GM23338 (cell line): Measurements from ENCODE around the gene GPR156. TPM values are rescaled to one million over a fixed set of nuclear protein-coding genes. Genes with fewer than 3 reads are reported as not detected.

ENCODE experiments used
- ATAC-seq: fragments of 200-7000 bp; cut with Tn5 transposase; 3 replicates; pipeline ENCODE4 v1.9.1; 2020
- DNase-seq: peaks from one replicate; pipeline ENCODE4 v3.0.0-alpha.2; 2015; ENCODE audit warnings: low spot score
- H2AFZ ChIP-seq: fragments of 200-600 bp; sonication (generic); 2 replicates; pipeline ENCODE4 v1.8.0; 2016; ENCODE audit warnings: antibody characterized with exemption, mild to moderate bottlenecking, moderate library complexity
- H3F3A ChIP-seq: fragments of 200-600 bp; sonication (generic); replicated peaks from 2 replicates; pipeline ENCODE4 v1.8.0; 2017; ENCODE audit warnings: antibody characterized with exemption, mixed run types, low read depth
- H3K27ac ChIP-seq: fragments of 200-600 bp; sonication (generic); 2 replicates; pipeline ENCODE4 v1.6.1; 2016; ENCODE audit warnings: low read depth
- H3K27me3 ChIP-seq: fragments of 200-600 bp; sonication (generic); 2 replicates; pipeline ENCODE4 v1.8.0; 2016; ENCODE audit warnings: mild to moderate bottlenecking, mixed run types, moderate library complexity; ENCODE audit not compliant: insufficient read depth
- H3K36me3 ChIP-seq: fragments of 200-600 bp; sonication (generic); 2 replicates; pipeline ENCODE4 v1.8.0; 2016; ENCODE audit warnings: mild to moderate bottlenecking; ENCODE audit not compliant: insufficient read depth
- H3K4me1 ChIP-seq: fragments of 200-600 bp; sonication (generic); 2 replicates; pipeline ENCODE4 v1.8.0; 2016; ENCODE audit warnings: mild to moderate bottlenecking, moderate library complexity; ENCODE audit not compliant: insufficient read depth
- H3K4me2 ChIP-seq: fragments of 200-600 bp; sonication (generic); 2 replicates; pipeline ENCODE4 v1.7.1; 2017; ENCODE audit warnings: mixed run types
- H3K4me3 ChIP-seq: fragments of 200-600 bp; sonication (generic); 2 replicates; pipeline ENCODE4 v1.6.1; 2016; ENCODE audit warnings: mixed run types
- H3K79me2 ChIP-seq: fragments of 200-600 bp; sonication (generic); replicated peaks from 2 replicates; pipeline ENCODE4 v1.8.0; 2017; ENCODE audit warnings: mild to moderate bottlenecking; ENCODE audit not compliant: insufficient read depth
- H3K9me2 ChIP-seq: fragments of 200-600 bp; sonication (generic); 2 replicates; pipeline ENCODE4 v1.8.0; 2017; ENCODE audit not compliant: insufficient read depth
- H4K20me1 ChIP-seq: fragments of 200-600 bp; sonication (generic); replicated peaks from 2 replicates; pipeline ENCODE4 v1.8.0; 2017; ENCODE audit warnings: mild to moderate bottlenecking; ENCODE audit not compliant: insufficient read depth
- H3K27ac Mint-ChIP-seq: 2 replicates; pipeline ENCODE4 v1.8.0; 2020; ENCODE audit warnings: inconsistent platforms, mild to moderate bottlenecking, moderate library complexity, mixed read lengths
- H3K27me3 Mint-ChIP-seq: 3 replicates; pipeline ENCODE4 v1.8.0; 2022; ENCODE audit warnings: low read depth, mild to moderate bottlenecking, moderate library complexity, mixed read lengths, inconsistent platforms; ENCODE audit not compliant: insufficient read depth, poor library complexity
- H3K36me3 Mint-ChIP-seq: 3 replicates; pipeline ENCODE4 v1.8.0; 2021; ENCODE audit warnings: low read depth, mild to moderate bottlenecking, inconsistent platforms, moderate library complexity, mixed read lengths
- H3K4me1 Mint-ChIP-seq: 3 replicates; pipeline ENCODE4 v1.8.0; 2020; ENCODE audit warnings: mild to moderate bottlenecking, inconsistent platforms, mixed read lengths
- H3K4me3 Mint-ChIP-seq: 3 replicates; pipeline ENCODE4 v1.8.0; 2021; ENCODE audit warnings: moderate library complexity, mild to moderate bottlenecking, inconsistent platforms, mixed read lengths
- H3K9me3 Mint-ChIP-seq: 3 replicates; pipeline ENCODE4 v1.8.0; 2020; ENCODE audit warnings: moderate library complexity, mild to moderate bottlenecking, inconsistent platforms, mixed read lengths
- ETS1 ChIP-seq: IDR thresholded peaks from 2 replicates; pipeline ENCODE4 v1.6.1; 2016; ENCODE audit warnings: antibody characterized with exemption
- EZH2 ChIP-seq: fragments of 200-600 bp; sonication (generic); IDR thresholded peaks from one replicate; pipeline ENCODE4 v1.8.0; 2017; ENCODE audit warnings: antibody characterized with exemption, mild to moderate bottlenecking, low read depth; ENCODE audit not compliant: unreplicated experiment
- EZH2phosphoT487 ChIP-seq: fragments of 200-600 bp; sonication (generic); IDR thresholded peaks from one replicate; pipeline ENCODE4 v1.8.1; 2018; ENCODE audit warnings: antibody characterized with exemption; ENCODE audit not compliant: unreplicated experiment
- POLR2AphosphoS5 ChIP-seq: IDR thresholded peaks from 2 replicates; pipeline ENCODE4 v1.6.1; 2016; ENCODE audit warnings: antibody characterized with exemption, low read depth
- STAT1 ChIP-seq: IDR thresholded peaks from one replicate; pipeline ENCODE4 v1.6.1; 2016; ENCODE audit warnings: antibody characterized with exemption; ENCODE audit not compliant: unreplicated experiment
- ZNF114 ChIP-seq: fragments of 250-450 bp; sonication (Bioruptor Pico); IDR thresholded peaks from 2 replicates; pipeline ENCODE4 v1.5.0; 2020; ENCODE audit warnings: mild to moderate bottlenecking, moderate library complexity
- ZNF331 ChIP-seq: fragments of 250-450 bp; sonication (Bioruptor Pico); IDR thresholded peaks from 2 replicates; pipeline ENCODE4 v1.5.0; 2020; ENCODE audit warnings: low read depth, mild to moderate bottlenecking, moderate library complexity
- polyA plus RNA-seq: library from polyadenylated mRNA; unstranded; fragments of >200 nt; fragmentation: Nextera tagmentation; extraction: Ambion mirVana; gene quantifications from 2 replicates; pipeline ENCODE4 v1.2.1, GENCODE V29; 2016
- total RNA-seq: library from RNA; depleted of rRNA; stranded (reverse); fragments of >200 nt; shearing (Covaris generic); gene quantifications from 2 replicates; pipeline ENCODE4 v1.2.3, GENCODE V29; 2014
- TF ChIP-seq, protein P1 (sequence below): fragments of 250-450 bp; sonication (Bioruptor Pico); IDR thresholded peaks from 2 replicates; pipeline ENCODE4 v1.5.0; 2020; ENCODE audit warnings: mild to moderate bottlenecking, moderate library complexity

GPR156 gene
- total and polyA plus RNA-seq, 2 experiments from 2014 or later, result 0.50 to 2.5 TPM

DNA sequence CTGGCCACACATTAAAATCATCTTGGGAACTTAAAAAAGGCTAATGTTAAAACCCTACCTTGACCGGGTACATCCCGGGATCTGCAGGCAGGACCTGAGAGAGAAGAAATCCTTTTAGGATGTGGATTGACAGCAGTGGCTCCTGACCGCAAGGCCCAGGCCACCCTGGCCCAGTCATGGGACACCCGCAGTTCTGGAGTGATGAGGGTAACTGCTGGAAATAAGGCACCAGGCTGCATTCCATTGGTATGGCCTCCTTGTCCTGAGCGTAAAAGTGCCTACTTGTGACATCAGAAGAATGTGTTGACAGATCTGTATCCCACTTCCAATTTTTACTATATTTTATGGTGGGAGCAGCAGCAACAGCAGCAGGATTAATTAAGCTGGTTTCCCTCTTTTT, 127.3 kb downstream of the GPR156 start (continued):
- TF ChIP-seq ZNF114 (CRISPR knock-in tag) (no peak), POLR2AphosphoS5 (no peak), EZH2 (no peak), ZNF331 (CRISPR knock-in tag) (no peak), ETS1 (no peak), EZH2phosphoT487 (no peak), STAT1 (no peak)

DNA sequence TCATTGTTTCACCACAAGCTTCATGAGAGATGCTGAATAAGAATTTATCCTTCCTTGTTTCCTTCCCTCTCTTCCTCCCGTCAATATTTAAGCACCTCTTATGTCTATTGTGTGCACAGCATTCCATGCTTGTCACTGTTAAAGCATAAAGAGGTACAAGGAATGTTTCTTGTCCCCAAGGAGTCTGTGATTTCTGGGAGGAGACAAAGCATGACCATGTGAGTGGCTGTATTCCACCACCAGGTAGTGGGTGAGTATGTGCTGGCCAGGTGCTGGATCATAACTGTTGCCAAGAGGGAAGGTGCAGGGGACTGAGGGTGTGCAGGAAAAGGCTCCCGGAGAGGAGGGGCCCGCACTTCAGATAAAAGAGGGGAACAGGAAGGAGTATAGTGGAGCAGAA, 127.9 kb downstream of the GPR156 start:
- no peaks in the 10 kb centered on the region for H3K79me2 ChIP-seq
- H3K9me2 ChIP-seq, result peaks cover 3% of the 10 kb centered on the region
- no peaks in the 10 kb centered on the region for H4K20me1 ChIP-seq
- peaks cover 6% of the 10 kb centered on the region for H3K27me3 Mint-ChIP-seq
- H3F3A ChIP-seq, result no peaks in the 10 kb centered on the region
- H3K27ac Mint-ChIP-seq, result no peak overlapping the region
- no peak overlapping the region for H3K4me3 Mint-ChIP-seq
- H3K36me3 ChIP-seq, result no peaks in the 10 kb centered on the region; the same call in 1 of the 2 replicates
- H3K27ac ChIP-seq, result no peak overlapping the region
- DNase-seq, result no peak
- no peaks in the 10 kb centered on the region for H3K27me3 ChIP-seq
- no peak overlapping the region for H3K4me2 ChIP-seq
- H3K9me3 Mint-ChIP-seq, result peaks cover 41% of the 10 kb centered on the region
- H3K36me3 Mint-ChIP-seq, result peaks cover 21% of the 10 kb centered on the region
- H2AFZ ChIP-seq, result no peak overlapping the region
- TF ChIP-seq, protein P1, sequence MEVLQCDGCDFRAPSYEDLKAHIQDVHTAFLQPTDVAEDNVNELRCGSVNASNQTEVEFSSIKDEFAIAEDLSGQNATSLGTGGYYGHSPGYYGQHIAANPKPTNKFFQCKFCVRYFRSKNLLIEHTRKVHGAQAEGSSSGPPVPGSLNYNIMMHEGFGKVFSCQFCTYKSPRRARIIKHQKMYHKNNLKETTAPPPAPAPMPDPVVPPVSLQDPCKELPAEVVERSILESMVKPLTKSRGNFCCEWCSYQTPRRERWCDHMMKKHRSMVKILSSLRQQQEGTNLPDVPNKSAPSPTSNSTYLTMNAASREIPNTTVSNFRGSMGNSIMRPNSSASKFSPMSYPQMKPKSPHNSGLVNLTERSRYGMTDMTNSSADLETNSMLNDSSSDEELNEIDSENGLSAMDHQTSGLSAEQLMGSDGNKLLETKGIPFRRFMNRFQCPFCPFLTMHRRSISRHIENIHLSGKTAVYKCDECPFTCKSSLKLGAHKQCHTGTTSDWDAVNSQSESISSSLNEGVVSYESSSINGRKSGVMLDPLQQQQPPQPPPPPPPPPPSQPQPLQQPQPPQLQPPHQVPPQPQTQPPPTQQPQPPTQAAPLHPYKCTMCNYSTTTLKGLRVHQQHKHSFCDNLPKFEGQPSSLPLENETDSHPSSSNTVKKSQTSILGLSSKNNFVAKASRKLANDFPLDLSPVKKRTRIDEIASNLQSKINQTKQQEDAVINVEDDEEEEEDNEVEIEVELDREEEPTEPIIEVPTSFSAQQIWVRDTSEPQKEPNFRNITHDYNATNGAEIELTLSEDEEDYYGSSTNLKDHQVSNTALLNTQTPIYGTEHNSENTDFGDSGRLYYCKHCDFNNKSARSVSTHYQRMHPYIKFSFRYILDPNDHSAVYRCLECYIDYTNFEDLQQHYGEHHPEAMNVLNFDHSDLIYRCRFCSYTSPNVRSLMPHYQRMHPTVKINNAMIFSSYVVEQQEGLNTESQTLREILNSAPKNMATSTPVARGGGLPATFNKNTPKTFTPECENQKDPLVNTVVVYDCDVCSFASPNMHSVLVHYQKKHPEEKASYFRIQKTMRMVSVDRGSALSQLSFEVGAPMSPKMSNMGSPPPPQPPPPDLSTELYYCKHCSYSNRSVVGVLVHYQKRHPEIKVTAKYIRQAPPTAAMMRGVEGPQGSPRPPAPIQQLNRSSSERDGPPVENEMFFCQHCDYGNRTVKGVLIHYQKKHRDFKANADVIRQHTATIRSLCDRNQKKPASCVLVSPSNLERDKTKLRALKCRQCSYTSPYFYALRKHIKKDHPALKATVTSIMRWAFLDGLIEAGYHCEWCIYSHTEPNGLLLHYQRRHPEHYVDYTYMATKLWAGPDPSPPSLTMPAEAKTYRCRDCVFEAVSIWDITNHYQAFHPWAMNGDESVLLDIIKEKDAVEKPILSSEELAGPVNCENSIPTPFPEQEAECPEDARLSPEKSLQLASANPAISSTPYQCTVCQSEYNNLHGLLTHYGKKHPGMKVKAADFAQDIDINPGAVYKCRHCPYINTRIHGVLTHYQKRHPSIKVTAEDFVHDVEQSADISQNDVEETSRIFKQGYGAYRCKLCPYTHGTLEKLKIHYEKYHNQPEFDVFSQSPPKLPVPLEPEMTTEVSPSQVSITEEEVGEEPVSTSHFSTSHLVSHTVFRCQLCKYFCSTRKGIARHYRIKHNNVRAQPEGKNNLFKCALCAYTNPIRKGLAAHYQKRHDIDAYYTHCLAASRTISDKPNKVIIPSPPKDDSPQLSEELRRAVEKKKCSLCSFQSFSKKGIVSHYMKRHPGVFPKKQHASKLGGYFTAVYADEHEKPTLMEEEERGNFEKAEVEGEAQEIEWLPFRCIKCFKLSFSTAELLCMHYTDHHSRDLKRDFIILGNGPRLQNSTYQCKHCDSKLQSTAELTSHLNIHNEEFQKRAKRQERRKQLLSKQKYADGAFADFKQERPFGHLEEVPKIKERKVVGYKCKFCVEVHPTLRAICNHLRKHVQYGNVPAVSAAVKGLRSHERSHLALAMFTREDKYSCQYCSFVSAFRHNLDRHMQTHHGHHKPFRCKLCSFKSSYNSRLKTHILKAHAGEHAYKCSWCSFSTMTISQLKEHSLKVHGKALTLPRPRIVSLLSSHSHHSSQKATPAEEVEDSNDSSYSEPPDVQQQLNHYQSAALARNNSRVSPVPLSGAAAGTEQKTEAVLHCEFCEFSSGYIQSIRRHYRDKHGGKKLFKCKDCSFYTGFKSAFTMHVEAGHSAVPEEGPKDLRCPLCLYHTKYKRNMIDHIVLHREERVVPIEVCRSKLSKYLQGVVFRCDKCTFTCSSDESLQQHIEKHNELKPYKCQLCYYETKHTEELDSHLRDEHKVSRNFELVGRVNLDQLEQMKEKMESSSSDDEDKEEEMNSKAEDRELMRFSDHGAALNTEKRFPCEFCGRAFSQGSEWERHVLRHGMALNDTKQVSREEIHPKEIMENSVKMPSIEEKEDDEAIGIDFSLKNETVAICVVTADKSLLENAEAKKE (CRISPR knock-in tag), result no peak
- no peaks in the 10 kb centered on the region; the same call in 2 of the 3 replicates for H3K4me1 Mint-ChIP-seq
- H3K4me1 ChIP-seq, result no peaks in the 10 kb centered on the region
- no peak overlapping the region for H3K4me3 ChIP-seq
- ATAC-seq, result no peak
